Esophagus squamous epithelium (tissue), 4 donors: Measurements from ENCODE around the gene CMTM7.

Experiments
- CTCF ChIP-seq, 6 experiments: fragments of 450-650 bp in 4 of 6; fragments of 200-600 bp in 2 of 6; sonication (generic) in 2 of 6; IDR thresholded peaks; one replicate each; pipeline ENCODE4 v1.5.1; 2016 to 2019; ENCODE audit warnings: antibody characterized with exemption in 6 of 6, mild to moderate bottlenecking in 4 of 6, moderate library complexity in 4 of 6
- POLR2A ChIP-seq, 4 donors: fragments of 450-650 bp; IDR thresholded peaks; one replicate each; pipeline ENCODE4 v1.6.1; 2017; ENCODE audit warnings: antibody characterized with exemption in 4 of 4, mild to moderate bottlenecking in 4 of 4, moderate library complexity in 3 of 4

- TF ChIP-seq CTCF (IDR thresholded peaks at IDR 0.05) = no peak
- TF ChIP-seq POLR2A (IDR thresholded peaks at IDR 0.05) = no peak
These were observed 16.1 kb upstream of the CMTM7 start for GRCh38 chr3:32375596-32375930.
